Neural cell (in vitro differentiated cells): ENCODE measurements around the gene FOXA1. TPM values are rescaled to one million over a fixed set of nuclear protein-coding genes. Genes with fewer than 3 reads are reported as not detected.

Experiments used
- H2AFZ ChIP-seq: fragments of 200-600, 300-800 bp; sonication (generic), shearing (Covaris generic); 2 replicates; pipeline ENCODE4 v1.6.0; 2014; ENCODE audit warnings: low read depth, mild to moderate bottlenecking, antibody characterized with exemption, low read length, moderate library complexity
- H3F3A ChIP-seq: fragments of 200-600 bp; shearing (Covaris generic); 2 replicates; pipeline ENCODE4 v1.6.1; 2016; ENCODE audit warnings: mild to moderate bottlenecking, moderate library complexity, mixed read lengths, antibody characterized with exemption, low read length; ENCODE audit not compliant: insufficient read depth, poor library complexity, severe bottlenecking
- H3K27ac ChIP-seq: fragments of 200-600, 300-800 bp; sonication (generic), shearing (Covaris generic); 2 replicates; pipeline ENCODE4 v1.5.1; 2014; ENCODE audit warnings: mild to moderate bottlenecking, low read length, moderate library complexity
- H3K27me3 ChIP-seq: fragments of 300-800, 200-600 bp; sonication (generic), shearing (Covaris generic); 2 replicates; pipeline ENCODE4 v1.6.0; 2014; ENCODE audit warnings: mild to moderate bottlenecking, low read depth, low read length, moderate library complexity; ENCODE audit not compliant: insufficient read depth
- H3K36me3 ChIP-seq: fragments of 300-800, 200-600 bp; sonication (generic), shearing (Covaris generic); 2 replicates; pipeline ENCODE4 v1.5.1; 2014; ENCODE audit warnings: mild to moderate bottlenecking, antibody characterized with exemption, low read length, moderate library complexity; ENCODE audit not compliant: insufficient read depth
- H3K4me2 ChIP-seq: fragments of 300-800, 200-600 bp; sonication (generic), shearing (Covaris generic); 2 replicates; pipeline ENCODE4 v1.6.0; 2014; ENCODE audit warnings: mild to moderate bottlenecking, low read length
- H3K4me3 ChIP-seq: fragments of 300-800, 200-600 bp; sonication (generic), shearing (Covaris generic); 2 replicates; pipeline ENCODE4 v1.5.1; 2014; ENCODE audit warnings: mild to moderate bottlenecking, low read length, moderate library complexity
- H3K79me2 ChIP-seq: fragments of 200-600 bp; shearing (Covaris generic); replicated peaks from 2 replicates; pipeline ENCODE4 v1.6.0; 2014; ENCODE audit warnings: mild to moderate bottlenecking, low read length, moderate library complexity; ENCODE audit not compliant: insufficient read depth
- H3K9ac ChIP-seq: fragments of 300-800, 200-600 bp; sonication (generic), shearing (Covaris generic); 2 replicates; pipeline ENCODE4 v1.6.1; 2016; ENCODE audit warnings: mild to moderate bottlenecking, low read length, mixed read lengths
- H3K9me2 ChIP-seq: fragments of 200-600 bp; shearing (Covaris generic); 2 replicates; pipeline ENCODE4 v1.6.1; 2016; ENCODE audit warnings: mild to moderate bottlenecking, low read length, mixed read lengths; ENCODE audit not compliant: insufficient read depth
- H3K9me3 ChIP-seq: fragments of 200-600, 300-800 bp; sonication (generic), shearing (Covaris generic); 2 replicates; pipeline ENCODE4 v1.6.1; 2016; ENCODE audit warnings: mild to moderate bottlenecking, mixed run types, low read length, moderate library complexity, mixed read lengths
- H4K20me1 ChIP-seq: fragments of 200-600 bp; shearing (Covaris generic); 2 replicates; pipeline ENCODE4 v1.6.1; 2016; ENCODE audit warnings: mild to moderate bottlenecking, mixed run types; ENCODE audit not compliant: insufficient read depth
- EP300 ChIP-seq: fragments of 450-650 bp; conservative IDR thresholded peaks from 2 replicates; pipeline ENCODE4 v1.6.1; 2014; ENCODE audit warnings: antibody characterized with exemption, mild to moderate bottlenecking, moderate library complexity; ENCODE audit not compliant: poor library complexity, severe bottlenecking
- EZH2 ChIP-seq: fragments of 200-600, 300-800 bp; shearing (Covaris generic), sonication (generic); IDR thresholded peaks from 2 replicates; pipeline ENCODE4 v1.6.1; 2014; ENCODE audit warnings: antibody characterized with exemption, low read length, borderline replicate concordance, mild to moderate bottlenecking; ENCODE audit not compliant: insufficient read depth, poor library complexity, severe bottlenecking
- MXI1 ChIP-seq: fragments of 450-650 bp; conservative IDR thresholded peaks from 2 replicates; pipeline ENCODE4 v1.6.1; 2014; ENCODE audit warnings: antibody characterized with exemption, mild to moderate bottlenecking; ENCODE audit not compliant: poor library complexity, severe bottlenecking
- POLR2AphosphoS5 ChIP-seq: IDR thresholded peaks from 2 replicates; pipeline ENCODE4 v1.6.1; 2012
- RAD21 ChIP-seq: fragments of 450-650 bp; conservative IDR thresholded peaks from 2 replicates; pipeline ENCODE4 v1.6.1; 2014; ENCODE audit warnings: antibody characterized with exemption, mild to moderate bottlenecking, moderate library complexity
- SMC3 ChIP-seq: fragments of 450-650 bp; conservative IDR thresholded peaks from 2 replicates; pipeline ENCODE4 v1.6.1; 2014; ENCODE audit warnings: antibody characterized with exemption, mild to moderate bottlenecking, moderate library complexity; ENCODE audit not compliant: poor library complexity
- TAF1 ChIP-seq: IDR thresholded peaks from 2 replicates; pipeline ENCODE4 v1.6.1; 2012; ENCODE audit warnings: low read depth
- polyA plus RNA-seq: library from polyadenylated mRNA; depleted of rRNA; stranded (reverse); fragments of >200 nt; gene quantifications from 2 replicates; pipeline ENCODE4 v1.2.3, GENCODE V29; 2014
- TF ChIP-seq, protein P1 (sequence below): IDR thresholded peaks from 2 replicates; pipeline ENCODE4 v1.6.1; 2012; ENCODE audit warnings: borderline replicate concordance
- TF ChIP-seq, protein P2 (sequence below): fragments of 450-650 bp; IDR thresholded peaks from 2 replicates; pipeline ENCODE4 v1.5.1; 2014; ENCODE audit warnings: antibody characterized with exemption, mild to moderate bottlenecking, moderate library complexity; ENCODE audit not compliant: poor library complexity, severe bottlenecking

FOXA1 gene
- polyA plus RNA-seq, 1 donor from 2014 or later = not detected

DNA sequence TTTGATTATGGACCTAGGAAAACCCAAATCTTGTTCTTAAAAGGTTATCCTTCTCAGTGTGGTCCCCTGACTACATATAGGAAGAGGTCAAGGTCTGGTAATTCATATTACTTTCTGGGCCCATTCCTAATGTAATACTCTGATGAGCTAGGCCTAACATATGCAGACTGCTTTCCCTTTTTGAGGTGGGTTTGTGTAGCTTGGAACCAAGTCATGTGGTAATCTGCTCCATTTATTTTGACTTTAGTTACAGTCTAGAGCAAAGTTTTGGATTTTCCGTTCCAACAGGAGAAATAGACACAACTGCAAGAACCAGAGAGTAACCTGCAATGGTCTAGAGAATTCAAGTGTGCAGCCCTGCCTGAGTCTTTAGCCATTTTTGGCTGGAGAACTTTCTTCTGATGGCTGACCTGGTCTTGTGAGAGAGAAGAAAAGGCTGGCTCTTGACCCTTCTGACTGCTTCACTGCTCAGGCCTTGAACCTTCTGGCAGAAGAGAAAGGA, 22.9 kb upstream of the FOXA1 start:
- TF ChIP-seq POLR2AphosphoS5 = no peak
- TF ChIP-seq, protein P1, sequence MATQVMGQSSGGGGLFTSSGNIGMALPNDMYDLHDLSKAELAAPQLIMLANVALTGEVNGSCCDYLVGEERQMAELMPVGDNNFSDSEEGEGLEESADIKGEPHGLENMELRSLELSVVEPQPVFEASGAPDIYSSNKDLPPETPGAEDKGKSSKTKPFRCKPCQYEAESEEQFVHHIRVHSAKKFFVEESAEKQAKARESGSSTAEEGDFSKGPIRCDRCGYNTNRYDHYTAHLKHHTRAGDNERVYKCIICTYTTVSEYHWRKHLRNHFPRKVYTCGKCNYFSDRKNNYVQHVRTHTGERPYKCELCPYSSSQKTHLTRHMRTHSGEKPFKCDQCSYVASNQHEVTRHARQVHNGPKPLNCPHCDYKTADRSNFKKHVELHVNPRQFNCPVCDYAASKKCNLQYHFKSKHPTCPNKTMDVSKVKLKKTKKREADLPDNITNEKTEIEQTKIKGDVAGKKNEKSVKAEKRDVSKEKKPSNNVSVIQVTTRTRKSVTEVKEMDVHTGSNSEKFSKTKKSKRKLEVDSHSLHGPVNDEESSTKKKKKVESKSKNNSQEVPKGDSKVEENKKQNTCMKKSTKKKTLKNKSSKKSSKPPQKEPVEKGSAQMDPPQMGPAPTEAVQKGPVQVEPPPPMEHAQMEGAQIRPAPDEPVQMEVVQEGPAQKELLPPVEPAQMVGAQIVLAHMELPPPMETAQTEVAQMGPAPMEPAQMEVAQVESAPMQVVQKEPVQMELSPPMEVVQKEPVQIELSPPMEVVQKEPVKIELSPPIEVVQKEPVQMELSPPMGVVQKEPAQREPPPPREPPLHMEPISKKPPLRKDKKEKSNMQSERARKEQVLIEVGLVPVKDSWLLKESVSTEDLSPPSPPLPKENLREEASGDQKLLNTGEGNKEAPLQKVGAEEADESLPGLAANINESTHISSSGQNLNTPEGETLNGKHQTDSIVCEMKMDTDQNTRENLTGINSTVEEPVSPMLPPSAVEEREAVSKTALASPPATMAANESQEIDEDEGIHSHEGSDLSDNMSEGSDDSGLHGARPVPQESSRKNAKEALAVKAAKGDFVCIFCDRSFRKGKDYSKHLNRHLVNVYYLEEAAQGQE = no peak
- TF ChIP-seq, protein P2, sequence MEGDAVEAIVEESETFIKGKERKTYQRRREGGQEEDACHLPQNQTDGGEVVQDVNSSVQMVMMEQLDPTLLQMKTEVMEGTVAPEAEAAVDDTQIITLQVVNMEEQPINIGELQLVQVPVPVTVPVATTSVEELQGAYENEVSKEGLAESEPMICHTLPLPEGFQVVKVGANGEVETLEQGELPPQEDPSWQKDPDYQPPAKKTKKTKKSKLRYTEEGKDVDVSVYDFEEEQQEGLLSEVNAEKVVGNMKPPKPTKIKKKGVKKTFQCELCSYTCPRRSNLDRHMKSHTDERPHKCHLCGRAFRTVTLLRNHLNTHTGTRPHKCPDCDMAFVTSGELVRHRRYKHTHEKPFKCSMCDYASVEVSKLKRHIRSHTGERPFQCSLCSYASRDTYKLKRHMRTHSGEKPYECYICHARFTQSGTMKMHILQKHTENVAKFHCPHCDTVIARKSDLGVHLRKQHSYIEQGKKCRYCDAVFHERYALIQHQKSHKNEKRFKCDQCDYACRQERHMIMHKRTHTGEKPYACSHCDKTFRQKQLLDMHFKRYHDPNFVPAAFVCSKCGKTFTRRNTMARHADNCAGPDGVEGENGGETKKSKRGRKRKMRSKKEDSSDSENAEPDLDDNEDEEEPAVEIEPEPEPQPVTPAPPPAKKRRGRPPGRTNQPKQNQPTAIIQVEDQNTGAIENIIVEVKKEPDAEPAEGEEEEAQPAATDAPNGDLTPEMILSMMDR = no peak
- no peak for TF ChIP-seq MXI1
- no peak for TF ChIP-seq RAD21
- TF ChIP-seq EP300 = no peak
- TF ChIP-seq EZH2 = no peak
- no peak for TF ChIP-seq TAF1
- TF ChIP-seq SMC3 = no peak
- no peaks in the 10 kb centered on the region for H3K36me3 ChIP-seq
- no peak overlapping the region for H2AFZ ChIP-seq
- no peaks in the 10 kb centered on the region for H4K20me1 ChIP-seq
- no peaks in the 10 kb centered on the region for H3K9me2 ChIP-seq
- H3K27ac ChIP-seq = no peak overlapping the region
- H3K79me2 ChIP-seq = no peaks in the 10 kb centered on the region
- H3K9me3 ChIP-seq = peaks cover 4% of the 10 kb centered on the region
- H3K4me2 ChIP-seq = no peak overlapping the region
- no peaks in the 10 kb centered on the region for H3F3A ChIP-seq
- H3K4me3 ChIP-seq = no peak overlapping the region
- peaks cover 18% of the 10 kb centered on the region for H3K27me3 ChIP-seq
- no peak overlapping the region for H3K9ac ChIP-seq

DNA sequence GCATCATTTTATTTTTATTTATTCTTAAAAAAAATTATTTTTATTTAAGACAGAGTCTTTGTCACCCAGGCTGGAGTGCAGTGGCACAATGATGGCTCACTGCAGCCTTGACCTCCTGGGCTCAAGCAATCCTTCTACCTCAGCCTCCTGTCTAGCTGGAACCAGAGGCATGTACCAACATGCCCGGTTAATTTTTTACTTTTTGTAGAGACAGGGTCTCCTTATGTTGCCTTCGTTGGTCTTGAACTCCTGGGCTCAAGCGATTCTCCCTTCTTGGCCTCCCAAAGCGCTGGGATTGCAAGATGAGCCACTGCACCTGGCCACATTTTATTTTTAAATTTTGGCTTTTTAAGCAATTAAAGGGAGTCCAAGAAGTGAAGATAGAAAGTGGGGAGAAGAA, 21.8 kb upstream of the FOXA1 start:
- Histone ChIP-seq H3K4me3 (no peak overlapping the region), H3F3A (no peaks in the 10 kb centered on the region), H3K27me3 (peaks cover 8% of the 10 kb centered on the region), H3K9me3 (peaks cover 4% of the 10 kb centered on the region), H3K9ac (no peak overlapping the region), H3K36me3 (no peaks in the 10 kb centered on the region), H3K9me2 (no peaks in the 10 kb centered on the region), H3K79me2 (no peaks in the 10 kb centered on the region), H2AFZ (no peak overlapping the region), H4K20me1 (no peaks in the 10 kb centered on the region), H3K27ac (no peak overlapping the region), H3K4me2 (no peak overlapping the region)
- no peak for TF ChIP-seq SMC3
- TF ChIP-seq TAF1 = no peak
- TF ChIP-seq, protein P1 = no peak
- no peak for TF ChIP-seq RAD21
- TF ChIP-seq POLR2AphosphoS5 = no peak
- TF ChIP-seq MXI1 = no peak
- no peak for TF ChIP-seq EZH2
- no peak for TF ChIP-seq EP300
- TF ChIP-seq, protein P2 = no peak
